Left kidney (tissue), 2 donors: Measurements from ENCODE around the gene RNU6-1. TPM values are rescaled to one million over a fixed set of nuclear protein-coding genes. Genes with fewer than 3 reads are reported as not detected.

Experiments
- DNase-seq: peaks from one replicate; pipeline ENCODE4 v3.0.0-alpha.2; 2013
- polyA plus RNA-seq: library from polyadenylated mRNA; unstranded; fragments of 120-200 nt; gene quantifications from one replicate; pipeline ENCODE4 v1.2.1, GENCODE V29; 2013; ENCODE audit not compliant: insufficient read length

The RNU6-1 gene
- polyA plus RNA-seq, 1 donor: not detected

DNA sequence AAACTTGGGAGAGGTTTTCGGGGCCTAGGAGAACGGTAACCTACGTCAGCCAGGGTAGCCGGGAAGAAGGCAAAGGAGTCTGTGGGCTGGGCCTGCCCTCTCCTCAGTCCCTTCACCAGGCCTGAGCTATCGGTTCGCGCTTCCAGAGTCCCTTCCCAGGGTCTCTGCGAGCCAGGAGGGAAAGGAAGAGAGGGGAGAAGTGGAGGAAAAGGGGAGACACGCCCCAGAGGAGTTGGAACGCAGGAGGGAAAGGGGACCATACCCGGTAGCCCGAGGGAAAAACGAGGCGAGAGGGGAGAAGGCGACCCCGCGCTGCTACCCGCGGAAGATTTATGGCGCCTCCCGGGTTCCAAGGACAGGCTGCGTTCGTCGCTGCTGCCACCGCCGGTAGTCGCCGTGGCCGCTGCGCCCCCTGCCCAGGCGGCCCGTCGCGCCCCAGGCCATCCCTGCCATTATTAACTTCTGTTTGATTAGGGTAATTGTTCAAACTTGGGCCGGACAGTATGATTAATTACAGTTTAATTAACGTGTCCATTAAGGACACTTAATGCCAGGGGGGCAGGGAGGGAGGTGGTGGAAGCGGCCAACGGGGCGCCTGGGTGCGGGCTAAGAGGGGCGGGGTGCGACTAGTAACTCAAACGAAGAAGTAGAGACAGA, 17.9 kb downstream of the RNU6-1 start:
- DNase-seq: no peak

GRCh38 chr15:67820992-67821783, 18.7 kb downstream of the RNU6-1 start:
- DNase-seq: peak; percentile 74

DNA sequence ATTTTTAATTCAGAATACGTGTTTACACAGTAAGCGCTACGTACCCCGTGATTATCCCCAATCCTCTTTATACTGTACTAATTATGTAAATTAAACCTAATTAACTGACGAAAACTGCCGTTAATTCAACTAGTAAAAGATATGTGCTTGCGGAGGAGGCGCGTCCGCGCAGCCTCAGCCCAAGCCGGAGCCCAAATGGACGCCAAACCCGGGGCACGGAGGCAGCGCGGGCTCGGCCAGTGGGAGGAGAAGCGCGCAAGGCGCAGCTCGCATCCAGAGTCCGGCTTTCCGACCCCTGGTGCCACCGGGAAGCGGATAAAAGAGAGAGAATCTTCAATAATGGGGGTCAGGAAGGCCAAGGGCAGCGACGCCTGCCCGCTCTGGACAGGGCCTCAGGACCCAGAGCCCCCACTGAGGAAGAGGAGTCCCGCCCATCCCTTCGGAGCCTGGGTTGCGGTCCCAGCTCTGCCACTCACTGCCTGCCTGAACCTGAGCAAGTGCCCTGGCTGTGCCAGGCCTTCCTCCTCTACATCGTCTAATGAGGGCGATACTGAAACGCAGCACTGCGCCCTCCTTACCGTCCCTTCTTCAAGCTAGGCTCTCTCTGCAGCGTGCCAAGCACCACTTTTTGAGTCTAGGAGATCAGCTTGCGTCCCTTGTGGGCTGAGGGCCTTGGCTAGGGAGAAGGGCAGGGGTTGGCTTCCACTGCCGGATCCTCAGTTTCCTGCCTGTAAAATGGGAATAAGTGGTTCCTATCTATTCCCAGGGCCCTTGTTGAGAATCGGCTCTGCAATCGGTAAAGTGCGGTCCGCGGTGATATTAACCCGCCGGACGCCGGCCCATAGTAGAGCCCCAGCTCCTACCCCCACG, 19.5 kb downstream of the RNU6-1 start:
- no peak for DNase-seq

- no peak for DNase-seq
Measured at GRCh38 chr15:67819636-67820035, 20.2 kb downstream of the RNU6-1 start.

DNA sequence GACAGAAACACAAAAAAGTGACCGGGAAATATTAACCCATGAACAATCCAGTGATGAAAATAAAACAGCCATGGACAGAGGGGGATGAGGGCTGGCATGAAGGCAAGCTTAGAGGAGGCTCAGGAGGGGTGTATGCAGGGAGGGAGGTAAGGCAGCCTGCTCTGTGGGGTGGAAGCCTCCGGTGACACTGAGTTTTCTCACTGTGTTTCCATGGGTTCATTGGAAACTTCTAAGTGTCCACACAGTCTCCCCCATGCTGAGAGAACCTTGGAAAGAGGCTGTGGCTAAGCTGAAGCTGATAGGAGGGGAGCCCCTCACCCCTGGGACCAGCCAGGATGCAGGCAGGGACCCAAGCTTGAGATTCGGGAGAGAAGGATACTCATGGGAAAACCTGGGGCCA, 21.4 kb downstream of the RNU6-1 start:
- DNase-seq: no peak

DNA sequence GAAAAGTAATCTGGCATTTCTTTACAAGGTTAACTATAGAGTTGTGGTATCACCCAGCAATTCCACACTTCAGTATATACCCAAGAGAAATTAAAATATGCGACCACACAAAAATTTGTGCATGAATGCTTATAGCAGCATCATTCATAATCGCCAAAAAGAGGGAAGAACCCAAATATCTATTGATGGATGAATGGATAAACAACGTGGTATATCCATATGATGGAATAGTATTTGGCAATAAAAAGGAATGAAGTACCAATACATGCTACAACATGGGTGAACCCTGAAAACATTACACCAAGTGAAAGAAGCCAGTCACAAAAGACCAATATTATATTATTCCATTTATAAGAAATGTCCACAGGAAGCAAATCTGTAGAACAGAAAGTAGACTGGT, 23.2 kb downstream of the RNU6-1 start:
- no peak for DNase-seq

DNA sequence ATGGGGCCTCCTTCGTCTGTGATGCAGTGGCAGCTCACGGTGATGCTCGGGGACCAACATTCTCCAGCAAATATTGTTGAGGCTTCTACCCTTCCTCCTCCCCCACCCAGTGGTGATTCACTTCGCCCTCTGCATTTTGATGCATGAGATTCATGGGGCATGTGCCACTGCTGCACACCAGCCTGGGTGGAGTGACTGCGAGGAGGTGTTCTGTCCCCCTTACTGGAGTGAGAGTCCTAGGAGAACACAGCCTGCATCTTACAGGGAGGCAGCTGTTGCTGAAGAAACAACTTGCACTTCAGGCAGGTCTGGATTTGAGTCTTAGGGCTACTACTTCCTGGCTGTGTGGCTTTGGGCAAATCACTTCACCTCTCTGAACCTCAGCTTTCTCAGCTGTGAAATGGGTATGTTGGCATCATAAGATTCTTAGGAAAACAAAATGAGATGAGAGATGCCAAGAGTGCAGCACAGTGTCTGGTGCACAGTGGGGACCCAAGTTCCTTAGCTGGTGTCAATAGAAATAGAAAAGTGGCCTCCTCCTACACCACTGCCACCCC, 24.7 kb downstream of the RNU6-1 start:
- no peak for DNase-seq

DNA sequence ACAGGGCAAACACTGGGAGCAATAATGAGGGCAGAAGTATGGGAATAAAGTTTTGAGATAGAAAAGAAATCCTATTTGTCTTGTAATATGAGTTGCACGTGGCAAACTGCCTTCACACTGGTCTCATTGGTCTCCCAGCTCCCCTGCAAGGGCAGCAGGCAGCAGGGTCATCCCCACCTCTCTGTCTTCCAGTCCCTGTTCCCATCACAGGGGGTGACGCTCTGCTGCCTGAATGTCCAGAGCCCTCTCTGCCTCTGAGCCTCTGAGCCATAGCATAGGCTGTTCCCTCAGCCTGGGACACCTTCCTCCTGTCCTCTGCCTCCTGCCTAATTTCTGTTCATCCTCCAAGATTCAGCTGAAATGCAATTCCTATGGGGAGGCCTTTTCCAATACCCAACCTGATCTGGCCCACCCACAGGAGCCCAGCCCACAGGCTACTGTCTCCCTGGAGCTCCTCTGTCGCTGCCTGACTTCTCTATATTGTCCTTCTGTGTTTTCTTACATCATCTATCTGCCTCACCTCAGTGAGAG, 26.7 kb downstream of the RNU6-1 start:
- DNase-seq: no peak

GRCh38 chr15:67812241-67812644, 27.6 kb downstream of the RNU6-1 start:
- DNase-seq: no peak

- DNase-seq: no peak
Measured at GRCh38 chr15:67809866-67810265, 30.0 kb downstream of the RNU6-1 start.

DNA sequence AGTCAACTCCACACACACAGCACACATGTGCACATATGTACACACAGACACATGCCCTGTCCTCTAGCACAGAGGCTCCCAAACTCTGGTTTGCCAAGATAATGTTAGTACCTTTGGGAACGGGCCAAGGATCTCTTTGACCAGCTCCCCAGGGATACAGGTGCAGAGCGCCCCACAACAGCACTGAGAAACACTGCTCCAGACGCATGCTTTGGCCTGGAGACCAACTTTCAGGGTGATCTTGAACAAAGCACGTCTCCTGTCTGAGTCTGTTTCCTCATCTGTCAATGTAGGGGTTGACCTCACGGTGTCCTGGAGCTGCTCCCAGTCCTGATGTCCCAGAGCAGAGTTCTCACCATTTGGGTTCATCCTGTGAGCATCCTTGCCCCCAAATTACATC, 30.4 kb downstream of the RNU6-1 start:
- DNase-seq: no peak

DNA sequence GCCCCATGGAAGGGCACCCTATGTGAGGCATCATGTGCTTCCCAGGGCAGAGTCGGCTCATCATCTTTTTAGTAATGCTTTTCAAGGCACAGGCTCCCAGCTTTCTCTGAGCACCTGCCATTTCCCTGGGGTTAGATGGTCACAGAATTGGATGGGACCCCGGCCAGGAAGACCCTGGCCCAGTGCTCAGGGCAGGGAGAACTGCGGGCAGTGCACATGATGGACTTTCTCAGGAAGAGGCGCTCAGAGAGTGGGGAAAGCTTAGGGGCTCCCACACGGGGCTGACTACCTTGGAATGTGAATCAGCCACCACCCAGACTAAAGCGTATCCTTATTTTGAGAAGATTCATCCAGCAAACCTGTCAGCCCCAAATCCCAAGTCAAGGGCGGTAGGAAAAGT, 31.0 kb downstream of the RNU6-1 start:
- no peak for DNase-seq

DNA sequence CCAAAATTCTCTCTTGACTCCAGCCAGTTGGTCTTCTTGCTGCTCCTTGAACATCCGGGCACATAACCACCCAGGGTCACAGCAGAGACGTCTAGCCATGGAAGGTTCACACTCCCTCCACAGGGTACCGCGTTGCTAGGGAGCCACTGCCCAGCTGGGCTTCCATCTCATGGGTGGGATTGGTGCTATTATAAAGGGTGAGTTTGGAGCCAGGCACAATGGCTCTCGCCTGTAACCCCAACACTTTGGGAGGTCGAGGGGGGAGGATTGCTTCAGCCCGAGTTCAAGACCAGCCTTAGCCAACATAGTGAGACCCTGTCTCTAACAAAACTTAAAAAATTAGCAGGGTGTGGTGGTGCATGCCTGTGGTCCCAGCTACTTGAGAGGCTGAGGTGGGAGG, 32.0 kb downstream of the RNU6-1 start:
- DNase-seq: no peak

DNA sequence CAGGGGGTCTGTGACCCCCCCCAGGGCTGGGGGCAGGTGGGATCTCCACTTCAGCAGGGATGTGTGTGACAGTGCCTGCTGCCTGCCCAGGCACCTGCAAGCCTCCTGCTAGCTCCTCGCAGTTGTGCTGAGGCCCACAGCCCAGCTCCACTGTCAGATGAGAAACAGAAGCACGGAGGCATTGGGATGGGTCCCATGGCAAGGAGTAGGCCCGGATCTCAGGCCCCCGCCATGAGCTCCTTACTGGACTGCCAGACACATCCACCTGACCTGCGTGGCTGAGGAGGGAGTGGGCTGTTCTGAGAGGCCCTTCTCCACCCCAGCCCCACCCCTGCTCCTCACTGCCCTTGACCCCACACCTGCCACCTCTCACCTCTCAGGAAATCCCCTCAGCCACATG, 32.7 kb downstream of the RNU6-1 start:
- DNase-seq: no peak

GRCh38 chr15:67806536-67806935, 33.3 kb downstream of the RNU6-1 start:
- DNase-seq: no peak

DNA sequence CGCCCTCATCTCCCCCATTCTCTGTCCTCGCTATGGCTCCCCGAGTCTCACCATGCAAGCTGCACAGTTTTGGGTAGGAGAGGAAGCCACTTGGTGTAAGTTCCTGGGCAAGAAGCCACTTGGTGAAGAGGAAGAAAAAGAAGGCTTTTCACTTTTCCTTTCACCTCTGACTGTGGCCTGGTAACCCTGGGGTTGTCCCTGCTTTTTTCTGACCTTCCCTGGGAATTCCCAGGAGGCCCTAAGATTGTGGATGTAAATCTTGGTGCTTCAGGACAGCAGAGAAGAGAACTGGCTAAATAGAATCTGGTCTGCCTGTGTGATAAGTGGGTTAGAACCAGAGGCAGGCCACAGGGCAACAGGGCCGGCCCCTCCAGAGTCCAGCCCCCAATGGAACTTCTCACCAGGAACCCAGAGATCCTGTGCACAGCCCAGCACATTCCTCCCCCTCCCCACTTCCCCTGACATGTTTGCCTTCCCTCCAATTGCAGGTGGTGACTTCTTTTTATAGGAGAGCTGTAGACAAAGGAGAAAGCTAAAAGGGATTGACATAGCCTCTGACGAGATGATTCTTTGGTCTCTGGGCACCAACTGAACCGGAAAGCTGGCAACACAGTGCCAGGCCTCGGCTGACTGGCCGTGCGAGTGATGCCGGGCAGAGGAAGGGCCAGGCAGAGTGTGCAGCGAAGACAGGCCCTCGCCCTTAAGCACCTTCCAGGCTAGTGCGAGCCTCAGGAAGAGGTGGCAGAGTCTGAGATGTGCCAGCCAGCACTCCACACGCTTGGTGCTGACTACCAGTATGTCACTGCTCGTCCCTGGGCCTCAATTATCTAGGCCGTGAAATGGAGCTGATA, 34.0 kb downstream of the RNU6-1 start:
- no peak for DNase-seq

DNA sequence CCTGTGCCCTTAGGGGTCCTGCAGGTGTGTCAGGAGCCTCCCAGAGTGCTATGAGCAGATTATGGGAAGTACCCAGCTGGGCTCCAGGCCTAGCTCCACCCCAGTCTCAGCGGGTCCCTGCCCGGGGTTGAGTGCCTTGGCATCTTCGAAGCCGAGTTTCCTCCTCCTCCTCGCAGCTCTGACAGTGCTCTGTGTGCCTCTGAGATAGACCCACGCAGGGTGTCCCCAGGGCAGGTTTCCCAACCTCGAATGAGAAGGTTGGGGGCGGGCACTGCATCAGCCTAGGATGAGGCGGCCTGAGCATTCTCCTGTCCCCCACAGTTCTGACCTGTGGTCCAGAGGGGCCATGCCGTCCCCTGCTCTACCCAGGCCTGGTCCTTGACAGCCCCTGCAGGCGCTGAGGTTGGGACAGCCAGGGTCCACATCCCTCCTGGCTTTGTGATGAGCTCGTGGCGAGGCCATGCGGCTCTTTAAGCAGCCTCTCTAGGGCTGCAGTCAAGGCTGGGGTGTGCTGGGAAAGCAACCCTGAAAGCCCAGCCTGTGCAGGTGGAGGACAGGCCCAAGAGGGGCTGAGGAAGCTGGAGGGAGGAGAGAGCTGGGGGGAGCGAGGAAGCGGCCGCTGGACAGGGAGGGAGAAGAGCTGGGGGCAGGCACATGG, 34.7 kb downstream of the RNU6-1 start:
- no peak for DNase-seq

DNA sequence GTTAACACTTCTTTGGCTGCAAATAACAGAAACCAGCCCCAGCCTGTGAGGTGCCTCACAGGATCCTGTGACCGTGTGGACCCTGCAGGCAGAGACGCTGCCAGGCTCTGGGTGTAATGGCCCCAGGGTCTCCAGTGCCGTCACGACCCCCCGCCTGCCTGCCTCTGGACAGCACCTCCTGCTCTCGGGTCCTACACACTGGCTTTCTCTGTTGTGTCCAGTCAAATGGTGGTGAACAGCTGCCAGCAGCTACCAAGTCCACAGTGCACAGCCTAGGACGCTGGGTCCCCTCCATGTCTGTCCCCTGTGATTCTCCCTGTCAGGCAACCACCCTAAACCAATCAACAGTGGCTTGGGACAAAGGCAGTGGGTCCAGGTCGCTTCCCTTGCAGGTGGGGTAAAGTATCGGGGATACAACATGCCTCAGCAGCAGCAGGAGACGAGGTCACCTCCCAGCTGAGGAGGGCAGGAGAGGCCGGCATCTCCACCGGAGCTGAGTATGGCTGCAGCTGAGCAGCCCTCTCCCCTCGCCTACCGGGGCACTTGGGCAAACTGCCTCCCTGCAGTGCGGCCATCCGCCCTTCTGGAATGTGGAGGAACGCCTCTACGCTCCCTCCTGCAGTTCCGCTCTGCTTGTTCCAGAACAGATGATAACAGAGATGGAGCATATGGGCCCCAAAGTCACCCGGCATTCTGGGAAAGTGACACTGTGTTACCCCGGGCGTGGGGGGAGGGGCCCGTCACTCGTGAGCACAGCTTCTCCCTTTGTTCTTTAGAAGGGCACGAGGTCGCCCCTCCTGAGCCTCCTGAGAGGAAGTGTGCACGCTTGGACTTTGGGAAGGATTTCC, 35.6 kb downstream of the RNU6-1 start:
- no peak for DNase-seq

- DNase-seq: no peak
Measured at GRCh38 chr15:67803299-67803698, 36.5 kb downstream of the RNU6-1 start.
